Activated naive CD8-positive, alpha-beta T cell treated with anti-CD3 and anti-CD28 coated beads, Interleukin-2, amount 50 U/mL, for 24 hours (primary cell): Measurements from ENCODE around the gene FAM200C.
A peak's percentile ranks its signal among the peaks of the same experiment; 100 is the strongest.

ENCODE experiments used
- ATAC-seq: fragments of 150-1000 bp; cut with Tn5 transposase; one replicate; pipeline ENCODE4 v1.10.0; 2021
- DNase-seq: peaks from one replicate; pipeline ENCODE4 v3.0.0; 2021
- H3K27ac Mint-ChIP-seq: one replicate; pipeline ENCODE4 v1.8.0; 2021; ENCODE audit warnings: mild to moderate bottlenecking, mixed read lengths
- H3K27me3 Mint-ChIP-seq: one replicate; pipeline ENCODE4 v1.8.0; 2021; ENCODE audit warnings: mixed read lengths
- H3K36me3 Mint-ChIP-seq: one replicate; pipeline ENCODE4 v1.8.0; 2021; ENCODE audit warnings: low read depth, mixed read lengths
- H3K4me1 Mint-ChIP-seq: one replicate; pipeline ENCODE4 v1.8.0; 2021; ENCODE audit warnings: mixed read lengths
- H3K4me3 Mint-ChIP-seq: one replicate; pipeline ENCODE4 v1.8.0; 2021; ENCODE audit warnings: mild to moderate bottlenecking, moderate library complexity, mixed read lengths
- H3K9me3 Mint-ChIP-seq: one replicate; pipeline ENCODE4 v1.8.0; 2021; ENCODE audit warnings: mixed read lengths

FAM200C gene

GRCh38 chr5:160434022-160434531, 34.2 kb upstream of the FAM200C start:
- no peaks in the 10 kb centered on the region for H3K9me3 Mint-ChIP-seq
- H3K27me3 Mint-ChIP-seq: peaks cover 5% of the 10 kb centered on the region
- DNase-seq: peak; percentile 31
- no peak overlapping the region for H3K4me3 Mint-ChIP-seq
- peak; percentile 7 for ATAC-seq
- peaks cover 4% of the 10 kb centered on the region for H3K36me3 Mint-ChIP-seq
- no peak overlapping the region for H3K27ac Mint-ChIP-seq
- H3K4me1 Mint-ChIP-seq: peaks cover 40% of the 10 kb centered on the region

DNA sequence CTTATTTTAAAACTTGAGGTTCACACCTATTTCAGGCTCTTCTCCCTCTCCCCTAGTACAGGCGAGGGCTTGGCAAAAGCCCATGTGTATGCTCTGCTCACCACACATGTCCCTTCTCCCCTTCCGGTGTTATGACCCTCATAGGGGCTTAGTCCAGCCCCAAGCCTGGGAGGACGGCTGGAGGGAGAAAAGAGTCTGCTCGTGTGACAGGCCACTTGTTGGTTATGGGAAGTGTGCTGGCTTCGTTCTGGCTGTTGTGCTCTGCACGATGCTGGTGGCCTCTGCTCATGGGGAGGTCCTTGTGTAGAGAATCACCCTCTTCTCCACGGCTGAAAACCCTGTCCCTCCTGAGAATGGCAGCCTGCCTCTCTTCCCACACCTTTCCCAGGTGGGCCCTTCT, 32.9 kb upstream of the FAM200C start:
- Mint-ChIP-seq H3K9me3 (no peaks in the 10 kb centered on the region), H3K4me3 (no peak overlapping the region), H3K27me3 (peaks cover 5% of the 10 kb centered on the region), H3K4me1 (peaks cover 31% of the 10 kb centered on the region), H3K27ac (no peak overlapping the region), H3K36me3 (peaks cover 16% of the 10 kb centered on the region)
- ATAC-seq: no peak
- DNase-seq: no peak

GRCh38 chr5:160432196-160432595, 32.3 kb upstream of the FAM200C start:
- Mint-ChIP-seq H3K9me3 (no peaks in the 10 kb centered on the region), H3K27me3 (peaks cover 5% of the 10 kb centered on the region), H3K4me1 (peaks cover 30% of the 10 kb centered on the region), H3K4me3 (no peak overlapping the region), H3K36me3 (peaks cover 22% of the 10 kb centered on the region), H3K27ac (no peak overlapping the region)
- DNase-seq (no peak), ATAC-seq (no peak)

DNA sequence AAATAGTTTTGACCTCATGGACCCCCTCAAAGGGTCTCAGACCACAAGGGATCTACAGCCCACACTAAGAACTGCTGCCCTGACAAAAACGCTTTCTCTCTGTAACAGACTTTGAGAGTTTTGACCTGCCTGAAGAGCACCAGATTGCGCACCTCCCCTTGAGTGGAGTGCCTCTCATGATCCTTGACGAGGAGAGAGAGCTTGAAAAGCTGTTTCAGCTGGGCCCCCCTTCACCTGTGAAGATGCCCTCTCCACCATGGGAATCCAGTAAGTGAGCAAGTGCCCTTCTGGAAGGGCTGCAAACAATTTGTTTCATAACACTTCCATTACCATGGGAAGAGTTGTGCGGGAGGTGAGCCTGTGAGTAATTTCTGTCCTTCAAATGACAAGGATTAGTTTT, 27.8 kb upstream of the FAM200C start:
- no peak overlapping the region for H3K27ac Mint-ChIP-seq
- ATAC-seq (no peak), DNase-seq (no peak)
- H3K4me1 Mint-ChIP-seq: peaks cover 25% of the 10 kb centered on the region
- H3K4me3 Mint-ChIP-seq: no peak overlapping the region
- no peaks in the 10 kb centered on the region for H3K9me3 Mint-ChIP-seq
- peaks cover 52% of the 10 kb centered on the region for H3K36me3 Mint-ChIP-seq
- H3K27me3 Mint-ChIP-seq: no peaks in the 10 kb centered on the region

DNA sequence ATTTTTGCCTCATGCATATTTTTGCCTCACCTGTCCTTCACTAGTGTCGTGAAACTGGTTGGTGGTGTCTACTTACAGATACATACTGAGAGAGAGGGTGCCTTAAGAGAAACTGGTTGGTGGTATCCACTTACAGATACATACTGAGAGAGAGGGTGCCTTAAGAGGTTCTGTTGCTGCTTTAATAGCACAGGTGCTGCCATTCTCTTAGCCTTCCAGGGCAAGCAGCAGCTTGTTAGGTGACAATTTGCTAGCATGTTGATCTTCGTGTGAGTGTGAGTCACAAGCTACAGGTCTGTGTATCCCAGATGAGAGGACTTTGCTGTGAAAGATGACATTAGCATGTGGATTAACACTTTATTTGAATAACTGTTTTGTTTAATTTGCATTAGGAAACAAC, 23.2 kb upstream of the FAM200C start:
- ATAC-seq (no peak), DNase-seq (no peak)
- no peak overlapping the region for H3K27ac Mint-ChIP-seq
- no peaks in the 10 kb centered on the region for H3K27me3 Mint-ChIP-seq
- peak overlapping the region; percentile 95 for H3K4me3 Mint-ChIP-seq
- H3K36me3 Mint-ChIP-seq: peaks cover 40% of the 10 kb centered on the region
- H3K9me3 Mint-ChIP-seq: no peaks in the 10 kb centered on the region
- H3K4me1 Mint-ChIP-seq: peaks cover 62% of the 10 kb centered on the region

GRCh38 chr5:160421625-160422258, 21.9 kb upstream of the FAM200C start, which contains the start of gene PTTG1:
TSS of gene PTTG1 (plus strand) at chr5:160421855. CDS start at chr5:160422313, 458 bp downstream.
- Mint-ChIP-seq H3K9me3 (no peaks in the 10 kb centered on the region), H3K27ac (peak within 1 kb of the TSS; percentile 93), H3K4me3 (peak within 1 kb of the TSS; percentile 95), H3K4me1 (peaks cover 71% of the 10 kb centered on the region), H3K36me3 (peaks cover 32% of the 10 kb centered on the region), H3K27me3 (no peaks in the 10 kb centered on the region)
- DNase-seq: peak; percentile 95
- ATAC-seq: peak; percentile 73

GRCh38 chr5:160420331-160420610, 20.4 kb upstream of the FAM200C start:
- peaks cover 27% of the 10 kb centered on the region for H3K36me3 Mint-ChIP-seq
- H3K4me3 Mint-ChIP-seq: peak overlapping the region; percentile 98
- ATAC-seq (no peak), DNase-seq (no peak)
- peaks cover 75% of the 10 kb centered on the region for H3K4me1 Mint-ChIP-seq
- H3K9me3 Mint-ChIP-seq: no peaks in the 10 kb centered on the region
- H3K27ac Mint-ChIP-seq: peak overlapping the region; percentile 96
- H3K27me3 Mint-ChIP-seq: no peaks in the 10 kb centered on the region

GRCh38 chr5:160419458-160420330, 19.8 kb upstream of the FAM200C start:
- no peaks in the 10 kb centered on the region for H3K9me3 Mint-ChIP-seq
- peaks cover 69% of the 10 kb centered on the region for H3K4me1 Mint-ChIP-seq
- H3K36me3 Mint-ChIP-seq: peaks cover 24% of the 10 kb centered on the region
- peak overlapping the region; percentile 96 for H3K27ac Mint-ChIP-seq
- H3K4me3 Mint-ChIP-seq: peak overlapping the region; percentile 98
- no peaks in the 10 kb centered on the region for H3K27me3 Mint-ChIP-seq
- ATAC-seq (no peak), DNase-seq (no peak)

GRCh38 chr5:160418561-160419457, 19.0 kb upstream of the FAM200C start, which contains the start of gene SLU7:
TSS of gene SLU7 (minus strand) at chr5:160419081. CDS start at chr5:160415294, 3,787 bp downstream.
- ATAC-seq (peak; percentile 79), DNase-seq (peak; percentile 97)
- H3K27ac Mint-ChIP-seq: peak within 1 kb of the TSS; percentile 96
- peak within 1 kb of the TSS; percentile 98 for H3K4me3 Mint-ChIP-seq
- peaks cover 16% of the 10 kb centered on the region for H3K36me3 Mint-ChIP-seq
- no peaks in the 10 kb centered on the region for H3K9me3 Mint-ChIP-seq
- no peaks in the 10 kb centered on the region for H3K27me3 Mint-ChIP-seq
- peaks cover 63% of the 10 kb centered on the region for H3K4me1 Mint-ChIP-seq

DNA sequence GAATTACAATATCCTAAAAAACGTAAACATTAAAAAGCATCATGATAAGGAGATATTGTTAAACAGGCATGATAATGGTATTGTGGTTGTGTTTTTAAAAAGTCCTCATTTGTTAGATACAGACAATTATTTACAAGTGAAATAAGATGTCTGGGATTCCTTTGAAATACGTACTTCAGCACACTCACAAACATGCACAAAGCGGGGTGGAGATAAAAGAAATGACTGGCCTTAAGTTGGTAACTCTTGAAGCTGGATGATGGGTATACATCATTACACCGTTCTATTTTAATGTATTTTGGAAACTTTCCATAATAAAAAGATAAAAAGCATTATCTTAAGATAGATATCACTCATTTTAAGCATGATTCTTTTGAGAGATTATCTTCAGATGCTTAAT, 1.0 kb downstream of the FAM200C start:
- ATAC-seq (no peak), DNase-seq (no peak)
- Mint-ChIP-seq H3K9me3 (no peaks in the 10 kb centered on the region), H3K36me3 (peaks cover 12% of the 10 kb centered on the region), H3K27me3 (no peaks in the 10 kb centered on the region), H3K4me3 (peak overlapping the region; percentile 86), H3K4me1 (peaks cover 17% of the 10 kb centered on the region), H3K27ac (peak overlapping the region; percentile 85)

DNA sequence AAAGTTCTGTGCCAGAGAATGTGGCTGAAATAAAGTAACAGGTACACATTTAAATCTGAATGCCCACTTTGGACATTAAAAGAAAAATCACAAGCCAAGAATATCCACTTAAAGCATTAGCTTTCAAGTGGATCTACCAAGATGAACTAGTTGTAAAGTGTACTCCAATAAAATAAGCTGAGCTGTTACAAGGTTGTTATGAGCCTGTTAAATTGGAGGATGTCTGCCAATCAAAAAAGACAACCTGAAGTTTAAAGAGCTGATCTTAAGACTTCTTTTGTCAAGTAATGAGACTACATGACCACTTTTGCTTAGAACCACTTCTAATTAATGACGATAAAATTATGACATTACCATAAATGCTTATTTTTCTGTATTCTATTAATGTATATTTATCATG, 2.4 kb downstream of the FAM200C start:
- Mint-ChIP-seq H3K4me1 (peaks cover 17% of the 10 kb centered on the region), H3K4me3 (no peak overlapping the region), H3K9me3 (no peaks in the 10 kb centered on the region), H3K27me3 (no peaks in the 10 kb centered on the region), H3K36me3 (peaks cover 7% of the 10 kb centered on the region), H3K27ac (no peak overlapping the region)
- ATAC-seq (no peak), DNase-seq (no peak)

- Mint-ChIP-seq H3K27me3 (no peaks in the 10 kb centered on the region), H3K36me3 (peaks cover 2% of the 10 kb centered on the region), H3K4me3 (no peak overlapping the region), H3K4me1 (peaks cover 15% of the 10 kb centered on the region), H3K9me3 (no peaks in the 10 kb centered on the region), H3K27ac (no peak overlapping the region)
- ATAC-seq (no peak), DNase-seq (no peak)
Measured at GRCh38 chr5:160395111-160395510, 4.7 kb downstream of the FAM200C start.

- Mint-ChIP-seq H3K36me3 (peaks cover 6% of the 10 kb centered on the region), H3K4me1 (no peaks in the 10 kb centered on the region), H3K27me3 (peaks cover 4% of the 10 kb centered on the region), H3K4me3 (no peak overlapping the region), H3K9me3 (peaks cover 22% of the 10 kb centered on the region), H3K27ac (no peak overlapping the region)
- ATAC-seq (no peak), DNase-seq (no peak)
Measured at GRCh38 chr5:160390787-160391696, 8.8 kb downstream of the FAM200C start.
